ENCODE measurements around the gene BTG1.

GRCh38 chr12:92122941-92123779, 22.5 kb downstream of the BTG1 start:
- no peak for TF ChIP-seq CTCF (IDR thresholded peaks at IDR 0.05)
- TF ChIP-seq POLR2AphosphoS5 (IDR thresholded peaks at IDR 0.05): no peak

Measured in transverse colon (tissue), 4 donors.